Iris pigment epithelial cell (primary cell): ENCODE data around the gene USP27X.

Experiments used
- DNase-seq: peaks from one replicate; pipeline ENCODE4 v3.0.0-alpha.2; 2011; ENCODE audit warnings: low read depth

USP27X gene

DNA sequence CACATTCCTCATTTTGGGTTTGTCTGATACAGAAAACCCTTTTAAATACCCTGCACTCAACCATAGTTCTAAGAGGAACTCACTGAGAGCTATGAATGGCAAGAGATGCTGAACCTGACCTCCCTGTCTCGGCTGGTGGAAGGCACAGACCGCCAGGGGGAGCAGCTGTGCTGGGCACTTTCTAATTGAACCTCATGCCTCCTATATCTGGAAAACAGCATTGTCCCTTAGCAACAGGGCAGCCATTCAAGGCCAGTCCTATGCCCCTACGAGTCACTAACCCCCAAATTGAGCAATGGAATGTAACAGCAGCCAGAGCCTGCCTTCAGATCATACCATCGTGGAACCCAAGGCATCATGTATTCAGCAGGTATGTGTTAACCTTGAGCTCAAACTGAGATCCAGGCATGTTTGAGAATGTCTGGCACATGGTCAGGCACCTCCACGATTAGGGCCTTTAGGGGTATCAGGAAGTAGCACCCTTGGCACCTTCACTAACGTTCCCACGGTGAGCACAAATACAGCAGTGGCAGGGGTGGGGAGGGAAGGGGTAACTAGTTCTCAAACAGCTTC lies 5.1 kb downstream of the USP27X start:
- DNase-seq = peak; percentile 45

DNA sequence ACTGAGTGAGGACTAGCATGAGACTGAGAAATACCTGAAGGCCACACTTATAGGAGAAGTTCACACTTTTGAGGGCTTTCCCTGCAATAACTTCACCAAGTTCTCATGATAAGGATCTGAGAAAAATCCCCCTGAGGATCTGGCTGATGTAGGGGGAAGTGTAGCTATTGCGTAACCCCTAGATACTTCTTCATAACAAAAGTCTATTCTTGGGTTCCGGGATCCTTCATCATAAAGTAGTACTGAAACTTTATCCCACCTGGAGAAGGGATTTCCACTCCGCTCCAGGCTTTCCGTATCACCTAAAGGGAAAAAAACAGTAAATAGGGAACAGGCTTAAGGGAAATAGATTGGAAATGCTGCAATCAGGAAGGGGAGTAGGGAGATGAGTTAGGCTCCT lies 13.3 kb downstream of the USP27X start:
- DNase-seq = no peak

DNA sequence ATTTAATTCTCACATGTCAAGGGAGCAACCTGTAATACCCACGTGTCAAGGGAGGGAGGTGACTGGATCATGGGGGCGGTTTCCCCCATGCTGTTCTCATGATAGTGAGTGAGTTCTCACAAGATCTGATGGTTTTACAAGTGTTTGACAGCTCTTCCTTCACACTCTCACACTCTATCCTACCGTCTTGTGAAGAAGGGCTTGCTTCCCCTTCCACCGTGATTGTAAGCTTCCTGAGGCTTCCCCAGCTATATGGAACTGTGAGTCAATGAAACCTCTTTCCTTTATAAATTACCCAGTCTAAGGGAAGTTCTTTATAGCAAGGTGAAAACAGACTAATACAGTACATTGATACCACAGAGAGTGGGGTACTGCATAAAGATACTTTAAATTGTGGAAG lies 17.7 kb downstream of the USP27X start:
- no peak for DNase-seq

DNA sequence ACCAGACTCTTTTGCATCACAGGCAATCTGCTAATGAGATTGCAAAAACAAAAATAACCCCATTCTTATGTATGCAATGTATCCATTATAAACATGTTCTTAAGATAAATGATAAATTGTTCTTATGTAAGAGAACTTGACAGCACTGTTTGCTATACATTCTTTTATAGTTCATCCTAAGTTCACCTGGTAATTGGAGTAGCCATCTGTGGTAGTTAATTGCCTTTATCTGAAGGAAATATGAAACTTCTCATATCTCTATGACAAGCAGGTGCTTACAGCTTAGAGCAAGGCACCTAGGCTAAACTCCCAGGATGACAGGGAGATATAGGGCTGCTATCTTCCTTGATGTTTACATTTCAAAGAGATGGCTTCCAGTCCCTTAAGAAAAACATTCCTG lies 21.8 kb downstream of the USP27X start:
- no peak for DNase-seq

DNA sequence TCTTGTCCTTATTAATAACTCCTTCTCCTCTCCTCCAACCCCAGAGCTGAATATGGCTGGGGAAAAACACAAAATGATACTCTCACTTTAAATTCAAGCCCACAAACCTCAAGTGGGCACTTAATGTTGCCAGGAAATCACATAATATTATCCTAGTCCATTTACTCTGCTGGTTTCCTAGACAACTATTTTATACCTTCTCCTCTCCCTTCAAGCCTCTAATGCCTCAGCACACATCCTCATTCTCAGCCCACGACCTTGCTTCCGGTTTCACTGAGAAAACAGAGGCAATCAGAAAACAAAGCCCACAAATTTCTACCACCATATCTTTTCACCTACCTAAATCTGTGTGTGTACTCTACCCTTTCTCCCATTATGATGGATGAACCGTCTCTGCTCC lies 31.1 kb downstream of the USP27X start:
- DNase-seq = no peak

DNA sequence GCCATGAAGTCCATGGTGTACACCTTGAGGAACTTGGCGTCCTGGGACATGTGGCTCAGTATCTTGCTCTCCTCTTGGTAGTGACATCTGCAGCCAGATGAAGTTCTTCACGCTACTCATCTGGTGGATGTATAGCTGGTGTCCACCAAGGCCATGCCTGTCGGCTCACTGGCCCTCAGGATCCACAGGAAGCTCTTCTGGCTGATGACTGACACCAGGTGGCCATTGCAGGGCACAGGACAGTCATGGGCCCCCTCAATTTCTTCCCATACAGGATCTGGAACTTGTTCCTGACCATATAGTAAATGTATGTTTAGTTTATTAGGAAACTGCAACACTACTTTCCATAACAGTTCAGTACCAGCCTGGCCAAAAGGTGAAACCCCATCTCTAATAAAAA lies 32.8 kb downstream of the USP27X start:
- DNase-seq = no peak

DNA sequence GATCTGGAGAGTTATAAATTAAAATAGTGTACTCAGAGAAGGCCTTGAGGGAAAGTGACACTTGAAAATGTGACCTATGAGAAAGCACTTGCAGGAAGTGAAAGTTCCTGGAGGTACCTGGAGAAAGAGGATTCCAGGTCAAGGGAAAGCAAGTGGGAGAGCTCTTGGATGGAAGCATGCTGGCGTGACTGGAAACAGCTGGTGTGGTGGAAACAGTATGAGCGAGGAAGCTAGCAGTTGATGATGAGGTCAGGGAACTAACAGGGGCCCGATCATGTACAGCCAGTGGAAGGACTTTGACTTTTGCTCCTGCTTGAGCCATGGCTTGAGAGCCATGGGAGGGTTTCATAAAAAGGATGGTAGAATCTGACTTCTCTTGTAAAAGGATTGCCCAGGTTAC lies 33.6 kb downstream of the USP27X start:
- no peak for DNase-seq

DNA sequence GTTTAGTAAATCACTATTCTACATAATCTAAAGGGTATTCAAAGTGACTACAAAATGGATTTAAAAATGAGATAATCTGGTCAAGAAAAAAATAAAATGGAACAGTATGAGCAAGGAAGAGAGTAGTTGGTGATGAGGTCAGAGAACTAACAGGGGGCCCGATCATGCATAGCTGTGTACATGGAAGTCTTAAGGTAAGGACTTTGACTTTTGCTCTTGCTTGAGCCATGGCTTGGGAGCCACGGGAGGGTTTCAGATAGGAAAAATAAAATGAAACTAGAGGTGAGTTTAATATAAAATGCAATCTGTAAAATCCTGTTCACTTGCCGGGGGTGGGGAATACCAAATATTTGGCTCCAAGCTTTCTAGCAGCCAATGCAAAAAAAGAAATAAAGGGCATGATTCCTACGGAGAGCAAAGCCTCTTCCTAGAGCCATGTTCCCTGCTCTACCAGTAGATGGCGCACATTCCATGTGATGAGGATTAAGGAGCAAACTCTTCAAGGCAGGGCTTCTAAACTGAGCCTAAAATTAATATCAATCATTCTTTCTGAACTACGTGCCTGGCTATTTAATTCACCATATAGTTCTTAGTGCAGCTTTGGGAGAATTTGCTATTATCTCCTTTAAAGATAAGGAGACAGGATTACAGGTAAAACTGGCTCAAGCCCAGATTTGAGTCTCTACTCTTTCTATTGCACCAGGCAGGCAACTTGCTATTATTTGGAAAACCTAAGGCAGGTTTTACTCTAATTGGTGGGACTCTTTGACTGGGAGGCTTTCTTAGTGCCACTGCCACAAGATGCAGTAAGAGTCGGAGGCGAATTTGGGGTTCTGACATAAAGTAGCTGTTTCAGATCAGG lies 36.3 kb downstream of the USP27X start:
- peak; percentile 62 for DNase-seq

DNA sequence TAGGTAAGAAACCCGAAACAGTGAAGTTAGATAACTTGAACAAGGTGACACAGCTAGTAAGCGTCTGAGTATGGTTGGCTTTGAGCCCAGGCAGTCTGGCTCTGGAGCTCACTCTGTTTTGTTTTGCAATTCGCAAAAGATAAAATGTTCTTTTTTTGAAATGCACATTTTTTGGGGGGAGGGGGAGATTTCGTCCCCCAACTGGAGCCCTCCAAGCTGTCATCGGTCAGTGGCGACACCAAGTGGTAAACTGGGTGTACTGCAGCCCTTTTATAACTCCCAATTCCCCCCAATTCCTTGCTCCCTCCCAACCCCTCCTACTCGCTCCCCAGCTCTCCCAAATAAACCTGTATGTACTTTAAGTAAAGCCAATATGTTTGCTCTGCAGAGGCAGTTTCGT lies 40.3 kb downstream of the USP27X start:
- DNase-seq = peak; percentile 77

DNA sequence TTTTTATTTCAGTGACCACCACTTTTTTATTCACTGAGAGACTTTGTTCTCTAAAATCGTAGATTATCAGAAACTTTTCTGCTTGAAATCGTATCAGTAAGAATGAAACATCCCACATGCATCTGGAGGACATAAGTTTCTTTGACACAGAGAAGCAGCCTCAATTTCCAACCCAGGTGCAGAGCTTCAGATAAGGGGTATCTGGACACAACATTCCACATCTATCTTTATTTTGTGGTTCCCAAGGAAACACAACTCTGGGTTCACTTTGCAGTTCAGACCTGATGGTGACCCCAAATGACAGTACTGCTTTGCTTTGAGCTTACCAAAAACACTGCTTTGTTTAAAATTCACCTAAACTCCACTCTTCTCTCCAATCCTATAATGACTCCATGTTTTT lies 41.8 kb downstream of the USP27X start:
- DNase-seq = no peak

DNA sequence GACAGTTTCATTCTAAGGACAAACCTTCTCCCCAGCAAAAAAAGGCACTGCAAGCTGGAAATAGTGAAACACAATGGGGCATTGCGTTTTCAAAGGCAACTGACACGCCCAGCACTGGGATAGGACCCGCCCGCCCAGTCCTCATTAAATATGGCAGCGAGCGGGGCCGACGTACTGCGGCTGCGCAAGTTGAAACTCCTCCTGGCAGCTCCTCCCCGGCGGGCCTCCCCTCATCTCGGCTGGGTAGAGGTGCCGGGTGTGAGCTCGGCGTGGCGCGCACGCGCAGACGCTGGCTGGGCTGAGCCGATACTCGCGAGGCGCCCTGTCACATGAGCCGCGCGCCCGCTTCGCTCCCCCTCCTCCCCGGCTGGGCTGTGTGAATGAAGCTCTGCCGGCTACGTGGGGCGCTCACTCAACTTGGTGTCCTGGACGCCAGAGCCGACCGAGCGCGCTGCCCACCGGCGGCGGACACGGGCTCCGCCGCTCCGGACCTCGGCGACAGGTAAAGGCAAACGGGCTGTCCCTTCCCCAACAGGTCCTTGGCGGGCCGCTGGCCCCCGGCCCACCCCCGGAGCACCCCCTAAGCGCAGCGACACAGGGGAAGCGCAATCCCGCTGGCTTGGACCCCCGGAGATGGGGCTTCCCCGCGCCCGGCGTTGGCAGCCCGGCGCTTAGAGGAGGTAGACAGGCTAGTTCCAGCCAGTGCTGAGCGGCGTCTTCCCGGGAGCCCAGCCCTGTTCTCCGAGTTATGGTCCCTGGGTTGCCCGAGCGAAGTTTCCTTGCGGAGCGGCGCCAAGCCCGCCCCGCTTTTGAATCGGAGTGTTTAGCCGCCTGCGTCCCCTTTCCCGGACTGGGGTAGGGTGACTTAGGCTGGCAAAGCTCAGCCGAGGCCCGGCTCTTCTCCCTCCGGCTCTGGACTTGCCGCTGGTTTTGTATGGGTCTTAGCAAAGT lies 43.3 kb downstream of the USP27X start, which contains the start of gene CLCN5:
TSS of gene CLCN5 (plus strand) at position 306 of the 951 bp plus-strand sequence. CDS start 2,703 bp downstream, outside the sequence.
- DNase-seq = peak; percentile 92

DNA sequence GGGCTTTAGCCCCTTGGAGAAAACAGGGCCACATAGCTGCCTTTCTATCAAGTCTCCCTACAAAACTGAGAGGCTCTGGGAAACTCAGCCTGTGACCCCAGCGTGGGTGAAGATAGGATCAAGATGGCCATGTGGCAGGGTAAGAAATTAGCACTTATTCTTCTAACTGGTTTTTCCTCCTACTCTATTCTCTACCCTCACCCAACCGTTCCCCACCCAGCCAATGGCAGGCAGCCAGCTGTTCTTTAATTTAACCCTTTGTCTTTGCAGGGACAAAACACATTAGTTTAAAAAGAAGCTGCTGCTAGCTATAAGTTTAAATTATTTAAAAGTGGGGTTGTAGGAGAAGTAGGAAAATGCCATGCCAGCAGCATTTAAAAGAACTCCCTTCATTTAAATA lies 45.9 kb downstream of the USP27X start:
- no peak for DNase-seq

DNA sequence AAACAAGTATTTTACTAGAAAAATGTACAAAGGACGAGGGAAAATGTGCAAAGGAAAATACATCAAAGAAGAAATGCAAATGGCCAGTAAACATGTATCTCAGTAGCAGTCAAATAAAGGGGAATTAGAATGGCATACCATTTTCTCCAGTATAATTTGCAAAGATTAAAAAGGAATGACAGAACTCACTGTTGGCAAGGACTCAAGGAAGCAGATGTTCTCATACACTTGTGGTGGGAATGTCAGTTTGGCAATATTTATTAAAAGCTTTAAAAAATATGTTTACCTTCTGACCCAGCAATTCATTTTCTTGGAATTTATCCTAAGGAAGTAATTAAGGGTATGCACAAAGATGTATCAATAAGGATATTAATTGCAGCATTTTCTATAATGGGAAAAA lies 50.8 kb downstream of the USP27X start:
- DNase-seq = peak; percentile 64
